Stimulated activated CD4-positive, alpha-beta T cell treated with anti-CD3 and anti-CD28 coated beads, Interleukin-1b, Interleukin-23, amount 100 ng/mL, for 1 hour (primary cell): ENCODE data around the gene TRAP1.

ENCODE experiments used
- DNase-seq, 2 donors: peaks; one replicate each; pipeline ENCODE4 v3.0.0-alpha.2; 2020; ENCODE audit warnings: low read depth in 2 of 2

Gene TRAP1

DNA sequence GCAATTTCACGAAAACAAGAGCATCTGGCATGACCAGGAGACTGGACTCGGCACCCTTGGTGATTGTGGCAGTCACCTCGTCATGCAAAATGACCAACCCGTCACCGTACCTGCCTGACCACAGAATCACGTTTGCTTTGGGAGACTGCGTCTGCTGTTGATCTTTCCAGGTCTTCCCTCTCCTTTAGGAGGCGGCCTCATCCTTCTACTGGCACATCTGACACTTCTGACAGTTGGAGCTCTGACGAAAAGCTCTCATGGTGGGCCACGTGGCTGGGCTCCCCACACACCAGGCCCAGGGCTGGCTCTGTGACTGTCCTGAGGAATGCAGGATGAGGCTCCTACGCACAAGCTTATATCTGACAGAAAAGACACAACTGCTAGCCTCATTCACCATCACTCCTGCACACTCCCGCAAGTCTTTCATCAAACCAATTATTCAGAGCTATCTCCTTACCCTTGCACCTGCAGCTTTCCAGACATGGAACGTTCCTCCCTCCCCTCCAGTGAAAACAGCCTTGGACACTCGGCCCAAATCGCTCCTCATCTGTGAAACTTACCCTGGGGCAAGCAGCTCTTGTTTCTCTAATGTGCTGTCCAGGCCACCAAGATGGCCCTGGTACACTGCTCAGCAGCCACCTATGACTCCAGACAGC, 3.6 kb downstream of the TRAP1 start:
- no peak for DNase-seq

DNA sequence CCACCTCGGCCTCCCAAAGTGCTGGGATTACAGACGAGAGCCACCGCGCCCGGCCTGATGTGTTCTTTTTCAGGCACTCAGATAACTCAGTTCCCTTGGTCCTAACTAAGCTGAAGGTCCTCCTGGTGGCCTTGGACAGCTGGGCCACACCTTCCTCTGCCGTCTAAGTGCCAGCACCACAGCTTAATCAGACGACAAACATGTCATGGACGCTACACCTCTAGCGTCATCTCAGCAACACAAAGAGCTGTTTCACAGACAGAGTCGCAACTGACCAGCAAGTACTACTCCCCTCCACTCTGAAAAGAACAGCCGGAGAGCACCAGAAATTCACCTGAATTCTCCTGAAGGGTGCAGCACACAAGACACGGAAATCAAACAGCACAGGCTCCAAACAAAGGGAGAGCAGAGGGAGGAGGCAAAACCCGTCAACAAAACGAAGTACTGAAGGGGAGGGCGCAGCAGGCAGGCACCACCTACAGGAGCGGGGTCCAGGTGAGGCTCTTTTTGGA, 4.4 kb downstream of the TRAP1 start:
- no peak for DNase-seq

DNA sequence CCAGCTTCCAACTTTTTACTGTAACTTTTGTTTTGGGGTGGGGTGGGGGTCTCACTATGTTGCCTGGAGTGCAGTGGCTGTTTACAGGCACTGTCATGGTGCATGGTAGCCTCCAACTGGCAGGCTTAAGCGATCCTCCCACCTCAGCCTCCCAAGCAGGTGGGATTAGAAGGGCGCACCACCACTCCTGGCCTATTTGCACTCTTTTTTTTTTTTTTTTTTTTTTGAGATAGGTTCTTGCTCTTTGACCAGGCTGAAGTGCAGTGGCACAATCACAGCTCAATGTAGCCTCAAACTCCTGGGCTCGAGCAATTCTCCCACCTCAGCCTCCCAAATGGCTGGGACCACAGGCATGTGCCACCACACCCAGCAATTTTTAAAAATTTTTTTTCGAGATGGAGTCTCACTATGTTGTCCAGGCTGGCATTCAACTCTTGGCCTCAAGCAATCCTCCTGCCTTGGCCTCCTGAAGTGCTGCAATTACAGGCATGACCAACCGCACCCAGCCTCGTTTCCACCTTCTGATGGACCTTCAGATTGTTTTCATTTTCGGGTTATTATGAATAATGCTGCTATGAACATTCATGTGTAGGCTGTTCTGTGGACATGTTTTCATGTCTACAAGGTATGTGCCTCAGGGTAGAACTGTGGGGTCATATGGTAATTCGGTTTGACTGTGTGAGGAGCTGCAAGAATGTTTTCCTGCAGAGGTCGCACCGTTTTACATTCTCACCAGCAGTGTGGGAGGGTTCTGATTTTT, 10.9 kb downstream of the TRAP1 start:
- no peak for DNase-seq

DNA sequence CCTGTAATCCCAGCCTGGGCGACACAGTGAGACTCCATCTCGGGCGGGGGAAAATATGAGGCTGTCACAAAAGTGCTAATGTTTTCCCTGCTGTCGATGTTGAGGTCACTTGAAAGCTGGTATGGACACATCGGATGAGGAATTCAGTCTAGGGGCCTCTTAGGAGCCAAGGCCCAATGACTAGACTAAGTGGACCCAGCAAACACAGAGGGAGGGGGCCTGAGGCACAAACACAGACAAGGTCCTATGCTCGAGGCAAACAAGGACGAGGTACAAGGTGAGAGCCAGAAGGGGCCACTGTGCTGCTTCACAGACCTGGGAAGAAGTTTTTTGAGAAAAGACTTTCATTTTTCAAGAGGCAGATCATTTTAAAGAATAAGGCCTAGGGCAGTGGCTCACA, 15.2 kb downstream of the TRAP1 start:
- DNase-seq, result no peak

DNA sequence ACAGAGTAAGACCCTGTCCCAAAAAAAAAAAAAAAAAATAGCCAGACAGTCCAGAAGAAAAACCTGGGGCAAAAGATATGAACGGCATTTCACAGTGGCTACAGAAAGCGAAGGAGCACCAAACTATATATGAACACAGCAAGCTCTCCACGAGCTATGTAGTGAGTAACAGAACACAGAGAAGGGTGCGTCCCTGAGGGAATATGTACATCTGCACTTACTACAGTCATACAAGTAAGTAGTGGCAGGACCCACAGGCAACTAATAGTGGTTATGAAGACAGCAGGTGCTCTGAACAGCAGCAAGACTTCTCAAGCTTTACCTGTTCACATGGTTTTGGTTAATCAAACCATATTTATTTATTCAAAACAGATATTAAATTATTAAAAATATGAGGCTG, 15.8 kb downstream of the TRAP1 start:
- DNase-seq, result no peak

DNA sequence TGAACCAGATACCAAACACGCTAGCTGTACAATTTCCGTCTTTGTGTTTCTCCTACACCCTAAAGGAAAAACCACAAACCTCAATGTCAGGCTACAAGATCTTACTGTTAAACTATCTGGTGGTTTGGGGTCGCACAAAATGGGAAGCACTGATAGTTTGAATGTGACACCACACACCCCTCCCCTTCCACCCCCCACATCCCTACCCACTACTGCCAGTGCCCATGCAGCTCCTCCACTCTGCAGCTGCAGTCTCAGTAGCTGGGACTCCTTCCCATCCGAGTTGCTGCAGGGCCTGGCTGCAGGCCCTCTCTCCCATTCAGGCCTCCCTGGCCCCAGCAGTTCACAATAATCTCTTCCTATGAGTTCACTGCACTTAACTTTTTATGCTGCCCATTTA, 18.4 kb downstream of the TRAP1 start:
- no peak for DNase-seq

DNA sequence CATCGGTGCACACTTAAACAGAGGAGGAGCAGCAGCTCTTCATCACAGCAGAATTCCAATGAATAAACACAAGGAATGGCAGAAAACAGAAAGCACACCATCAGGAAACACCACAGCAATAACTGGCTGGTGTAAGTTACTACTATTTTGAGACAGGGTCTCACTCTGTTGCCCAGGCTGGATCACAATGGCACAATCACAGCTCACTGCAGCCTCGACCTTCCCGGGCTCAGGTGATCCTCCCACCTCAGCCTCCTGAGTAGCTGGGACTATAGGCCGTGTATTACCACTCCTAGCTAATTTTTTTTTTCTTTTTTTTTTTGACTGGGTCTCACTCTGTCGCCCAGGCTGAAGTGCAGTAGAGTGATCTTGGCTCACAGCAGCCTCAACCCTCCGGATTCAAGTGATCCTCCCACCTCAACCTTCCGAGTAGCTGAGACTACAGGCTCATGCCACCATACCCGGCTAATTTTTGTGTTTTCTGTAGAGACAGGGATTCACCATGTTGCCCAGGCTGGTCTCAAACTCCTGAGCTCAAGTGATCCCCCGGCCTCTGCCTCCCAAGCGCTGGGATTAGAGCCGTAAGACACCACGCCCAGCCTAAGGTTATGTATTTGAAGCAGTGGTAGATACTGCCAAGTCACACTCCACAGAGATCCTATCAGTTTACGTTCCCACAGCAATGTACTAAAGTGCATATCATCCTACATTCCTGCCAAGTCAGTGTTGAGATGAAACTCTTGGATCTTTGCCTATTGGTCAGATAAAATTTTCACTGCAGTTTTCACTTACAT, 20.7 kb downstream of the TRAP1 start:
- no peak for DNase-seq

DNA sequence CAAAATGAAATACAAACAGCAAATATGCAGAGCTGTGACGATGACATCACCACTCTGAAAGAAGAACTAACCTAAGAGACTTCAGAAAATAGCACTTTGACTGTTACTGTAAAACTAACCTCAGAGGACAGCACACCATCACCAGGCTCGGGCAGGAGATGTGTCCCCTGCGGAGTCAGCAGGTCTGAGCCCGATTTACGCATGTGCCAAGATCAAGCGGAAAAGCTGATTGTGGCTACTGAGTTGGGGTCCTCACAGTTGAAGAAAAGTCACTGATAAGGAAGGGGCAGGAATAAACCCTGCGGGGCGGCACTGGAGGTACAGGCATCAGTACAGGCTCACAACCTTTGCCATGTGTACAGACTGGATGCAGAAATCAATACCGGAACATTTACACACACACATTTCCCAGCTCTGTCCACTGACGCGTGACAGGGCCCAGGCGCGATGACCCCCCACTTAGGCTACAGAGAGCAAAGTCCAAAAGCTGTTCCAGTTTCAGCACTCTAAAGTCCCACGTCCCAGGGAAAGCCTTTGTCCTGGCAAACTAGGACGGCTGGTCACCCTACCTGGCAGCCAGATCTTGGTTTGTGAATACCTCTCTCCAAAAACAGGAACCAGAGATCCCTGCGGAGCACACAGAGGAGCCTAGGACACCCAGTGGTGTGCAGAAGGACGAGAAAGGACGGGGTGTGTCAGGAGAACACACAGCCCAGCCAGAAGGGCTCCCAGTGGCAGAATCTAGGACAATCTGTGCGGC, 21.5 kb downstream of the TRAP1 start:
- DNase-seq, result no peak

DNA sequence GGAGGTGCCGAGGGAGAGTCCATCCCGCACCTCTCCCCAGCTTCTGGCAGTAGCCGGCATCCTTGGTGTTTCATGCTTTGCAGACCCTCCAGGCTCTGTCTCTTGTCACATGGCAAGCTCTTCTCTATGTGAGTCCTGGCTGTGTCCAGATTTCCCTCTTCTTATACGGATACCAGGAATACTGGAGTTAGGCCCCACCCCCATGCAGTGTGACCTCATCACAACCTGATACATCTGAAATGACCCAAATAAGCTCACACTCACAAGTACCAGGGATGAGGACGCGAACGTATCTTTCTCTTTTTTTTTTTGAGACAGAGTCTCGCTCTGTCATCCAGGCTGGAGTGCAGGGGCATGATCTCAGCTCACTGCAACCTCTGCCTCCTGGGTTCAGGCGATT, 23.3 kb downstream of the TRAP1 start:
- DNase-seq, result no peak

DNA sequence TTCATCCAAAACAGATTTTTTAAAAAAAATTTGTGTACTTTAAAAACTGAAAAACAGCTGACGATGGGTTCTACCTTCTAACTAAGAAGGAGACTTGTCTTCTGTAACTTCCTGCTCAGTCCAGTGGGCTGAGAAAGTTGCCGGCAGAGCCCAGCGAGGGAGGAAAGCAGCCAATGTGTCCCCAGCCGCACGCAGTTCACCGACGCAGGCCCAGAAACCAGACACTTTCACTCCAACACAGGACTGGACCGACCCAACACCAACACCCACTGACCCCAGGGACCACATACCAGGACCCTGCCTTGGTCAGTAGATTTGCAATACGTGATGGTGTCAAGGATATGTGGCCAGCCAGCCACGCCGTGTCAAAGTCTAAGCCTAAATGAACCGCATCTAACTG, 25.6 kb downstream of the TRAP1 start:
- no peak for DNase-seq

DNA sequence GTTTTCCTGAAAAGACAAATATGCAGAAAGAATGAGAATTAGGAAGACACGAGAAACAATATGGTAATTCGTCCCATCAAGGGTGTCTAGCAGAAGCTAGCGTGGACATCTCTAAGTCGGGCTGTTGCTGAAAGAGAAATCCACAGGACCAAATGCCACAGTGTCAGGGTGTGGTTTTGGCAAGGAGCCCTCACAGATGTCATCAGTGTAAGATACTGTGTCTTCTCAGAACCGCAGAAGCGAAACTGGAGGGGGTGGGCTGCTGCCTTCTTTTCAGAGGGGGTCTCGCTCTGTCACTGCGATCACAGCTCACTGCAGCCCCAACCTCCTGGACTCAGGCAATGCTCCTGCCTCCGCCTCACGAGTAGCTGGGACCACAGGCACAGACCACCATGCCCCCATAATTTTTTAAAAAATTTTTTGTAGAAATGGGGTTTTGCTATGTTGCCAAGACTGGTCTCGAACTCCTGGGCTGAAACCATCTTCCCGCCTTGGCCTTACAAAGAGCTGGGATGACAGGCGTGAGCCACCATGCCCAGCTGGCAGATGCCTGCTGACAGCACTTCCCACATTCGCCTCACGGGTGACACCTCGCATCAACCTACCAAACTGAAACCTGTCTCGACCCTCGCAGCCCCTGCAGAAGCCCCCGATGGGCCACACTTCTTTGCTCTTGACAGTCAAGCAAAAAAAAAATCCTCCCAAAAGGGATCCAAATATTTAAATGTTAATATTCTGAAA, 26.2 kb downstream of the TRAP1 start:
- no peak for DNase-seq

DNA sequence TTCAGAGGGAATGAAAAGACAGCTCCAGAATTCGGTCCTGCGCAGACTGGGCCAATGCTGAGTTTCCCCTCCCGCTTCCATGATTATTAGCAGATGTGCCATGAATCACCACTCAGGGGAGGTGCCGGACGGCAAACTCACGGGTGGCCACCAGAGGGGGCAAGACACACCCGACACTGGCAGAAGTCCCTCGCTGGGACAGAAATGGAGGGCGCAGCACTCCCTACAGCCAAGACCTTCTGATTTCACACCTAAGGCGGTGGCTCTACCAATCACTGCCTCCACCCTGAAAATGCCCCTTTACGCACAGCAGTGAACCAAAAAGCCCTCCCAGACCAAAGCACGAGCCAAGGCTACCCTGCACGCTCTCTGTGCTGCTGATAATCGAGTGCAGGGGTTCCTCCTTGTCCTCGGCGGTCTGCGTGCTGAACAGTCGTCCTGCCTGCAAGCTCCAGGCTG, 26.8 kb downstream of the TRAP1 start:
- peak; percentile 63 to 65 for DNase-seq

DNA sequence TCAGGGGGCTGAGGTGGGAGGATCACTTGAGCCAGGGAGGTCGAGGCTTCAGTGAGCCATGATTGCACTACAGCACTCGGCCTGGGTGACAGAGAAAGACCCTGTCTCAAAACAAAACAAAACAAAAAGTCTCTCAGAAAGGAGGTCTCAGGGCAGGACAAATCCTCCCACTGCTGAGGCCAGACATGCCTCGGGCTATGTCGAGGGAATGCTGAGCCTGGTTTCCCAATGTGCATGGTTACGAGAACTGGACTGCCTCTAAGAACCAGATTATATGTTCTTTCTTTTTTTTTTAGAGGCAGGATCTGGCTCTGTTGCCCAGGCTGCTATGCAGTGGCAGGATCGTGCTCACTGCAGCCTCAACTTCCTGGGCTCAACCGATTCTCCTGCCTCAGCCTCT, 27.6 kb downstream of the TRAP1 start:
- DNase-seq, result no peak

DNA sequence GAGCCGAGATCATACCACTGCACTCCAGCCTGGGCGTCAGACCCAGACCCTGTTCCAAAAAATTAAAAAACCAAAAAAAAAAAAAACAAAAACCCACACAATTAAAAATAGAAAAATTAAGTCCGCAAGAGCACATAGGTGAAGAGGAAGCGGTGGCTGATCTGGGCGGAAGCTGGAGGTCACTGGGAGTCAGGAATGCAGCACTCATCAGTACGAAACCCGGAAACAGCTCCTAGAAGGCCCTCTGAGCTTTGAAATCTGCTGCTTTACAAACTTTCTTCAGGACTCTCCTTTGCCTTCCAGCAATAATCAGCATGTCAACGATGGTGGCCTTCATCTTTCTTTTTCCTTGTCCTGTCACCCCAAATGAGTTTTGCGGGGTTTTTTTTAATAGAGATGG, 29.5 kb downstream of the TRAP1 start:
- no peak for DNase-seq

DNA sequence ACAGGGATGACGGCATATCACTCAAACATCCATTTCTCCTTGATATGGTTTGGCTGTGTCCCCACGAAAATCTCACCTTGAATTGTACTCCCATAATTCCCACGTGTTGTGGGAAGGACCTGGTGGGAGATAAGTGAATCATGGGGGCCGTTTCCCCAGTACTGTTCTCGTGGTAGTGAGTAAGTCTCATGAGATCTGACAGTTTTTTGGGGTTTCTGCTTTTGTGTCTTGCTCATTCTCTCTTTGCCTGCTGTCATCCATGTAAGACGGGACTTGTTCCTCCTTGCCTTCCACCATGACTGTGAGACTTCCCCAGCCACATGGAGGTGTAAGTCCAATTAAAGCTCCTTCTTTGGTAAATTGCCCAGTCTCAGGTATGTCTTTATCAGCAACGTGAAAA, 30.3 kb downstream of the TRAP1 start:
- no peak for DNase-seq

DNA sequence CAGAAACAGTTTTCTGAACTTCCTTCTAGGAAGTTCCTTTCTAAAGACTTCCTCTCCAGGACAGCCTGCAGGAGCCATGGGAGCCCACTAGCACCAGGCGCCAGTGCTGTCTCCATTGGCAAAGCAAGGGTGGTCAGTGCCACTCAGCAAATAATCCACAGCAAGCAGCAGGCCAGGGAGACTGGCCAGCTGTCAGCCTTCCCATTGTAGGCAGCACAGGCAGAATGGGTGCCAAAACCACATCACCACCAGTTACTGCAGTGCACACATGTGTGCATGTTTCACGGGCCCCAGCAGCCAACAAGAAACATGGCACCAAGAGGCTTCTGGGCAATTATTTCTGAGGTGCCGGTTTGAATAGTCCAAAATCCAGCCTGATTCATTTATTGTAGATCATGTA, 36.1 kb downstream of the TRAP1 start:
- DNase-seq, result no peak

DNA sequence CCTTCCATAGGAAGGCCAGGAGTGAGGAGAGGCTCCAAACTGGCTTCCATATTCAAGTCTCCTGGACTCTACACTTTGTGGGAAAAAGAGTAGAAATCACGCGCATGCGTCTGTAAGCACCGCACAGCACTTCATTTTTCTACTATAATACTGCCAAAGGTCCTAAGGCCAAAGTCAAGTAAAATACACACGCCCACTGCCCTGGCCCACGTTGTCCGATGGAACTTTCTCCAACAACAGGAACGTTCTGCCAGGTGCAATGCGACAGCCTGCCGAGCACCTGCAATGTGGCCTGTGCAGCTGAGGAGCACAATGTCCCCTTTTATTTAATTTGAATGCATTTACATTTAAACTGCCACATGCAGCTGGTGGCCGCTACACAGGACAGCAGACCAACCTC, 39.3 kb downstream of the TRAP1 start:
- DNase-seq, result no peak

DNA sequence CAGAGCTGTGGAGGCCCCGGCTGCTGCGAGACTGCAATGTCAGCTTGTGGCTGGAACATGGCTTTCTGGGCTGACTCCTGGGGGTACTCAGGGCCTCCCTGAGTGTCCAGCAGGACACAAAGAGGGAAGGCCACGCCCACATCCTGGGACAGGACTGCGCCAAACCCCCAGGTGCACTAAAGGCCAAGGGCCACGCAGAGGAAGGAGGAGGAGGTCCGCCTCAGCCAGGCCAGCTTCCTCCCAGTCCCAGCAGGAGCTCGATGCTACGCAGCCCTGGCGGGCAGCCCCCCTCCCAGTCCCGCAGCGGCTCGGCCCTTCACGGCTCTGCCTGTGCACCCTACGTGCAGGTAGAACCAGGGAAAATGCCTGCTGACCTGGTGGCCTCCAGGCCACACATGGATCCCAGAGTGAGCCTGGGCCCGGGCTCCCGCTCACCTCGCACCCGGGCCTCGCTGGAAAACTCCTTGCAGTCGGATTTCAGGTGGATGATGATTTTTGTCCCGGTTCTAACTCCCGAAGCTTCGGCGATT, 41.7 kb downstream of the TRAP1 start:
- no peak for DNase-seq

DNA sequence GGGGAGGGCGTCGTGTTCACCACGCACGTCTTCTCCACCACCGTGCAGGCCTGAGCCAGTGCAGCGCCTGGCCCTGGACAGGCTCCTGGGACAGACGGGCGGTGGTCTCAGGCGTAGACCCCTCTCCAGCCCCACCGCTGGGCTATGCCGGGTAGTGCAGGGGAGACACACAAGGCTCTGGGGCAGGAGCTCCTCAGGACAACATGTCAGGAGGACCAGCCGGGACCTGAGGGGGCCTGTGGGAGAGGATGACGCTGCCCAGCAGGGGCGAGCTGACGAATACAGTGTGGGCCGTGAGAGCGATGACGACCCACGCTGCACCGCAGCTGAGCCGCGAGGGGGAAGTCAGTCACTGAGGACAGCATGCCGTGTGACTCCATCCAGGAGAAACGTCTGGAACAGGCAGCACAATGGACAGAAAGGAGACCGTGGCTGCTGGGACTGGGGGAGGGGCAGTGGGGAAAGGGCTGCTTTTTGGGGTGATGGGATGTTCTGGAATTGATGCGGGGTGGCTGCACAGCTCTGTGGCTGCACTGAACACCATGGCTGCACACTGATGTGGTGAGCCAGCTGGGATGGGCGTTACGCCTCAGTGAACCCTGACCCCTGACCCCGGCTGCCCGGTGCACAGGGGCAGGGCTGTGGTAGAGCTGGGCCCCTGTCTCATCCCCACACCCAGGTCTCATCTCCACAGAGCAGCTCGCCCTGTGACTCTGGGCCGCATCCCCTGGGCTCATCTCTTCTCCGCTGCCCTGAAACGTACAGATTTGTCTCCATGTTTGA, 42.6 kb downstream of the TRAP1 start:
- DNase-seq, result no peak
